Gastroesophageal sphincter (tissue), 4 donors: ENCODE results near the gene RAB1B. TPM values are rescaled to one million over a fixed set of nuclear protein-coding genes. Genes with fewer than 3 reads are reported as not detected.
"Not testable (repeated sequence)": the region's sequence is repeated elsewhere in the genome, so short reads cannot be mapped to it uniquely, and the experiment has no call there.

ENCODE experiments used
- ATAC-seq: fragments of 150-250 bp; one replicate; pipeline ENCODE4 v1.9.1; 2016; ENCODE audit warnings: mild to moderate bottlenecking, moderate library complexity
- H3K27ac ChIP-seq, 4 donors: fragments of 200-600 bp; sonication (generic) in 3 of 4; 1 replicate in 3 of 4; 2 replicates in 1 of 4; pipeline ENCODE4 v1.5.1; 2016 to 2019
- H3K27me3 ChIP-seq: fragments of 200-600 bp; sonication (generic); one replicate; pipeline ENCODE4 v1.5.1; 2019
- H3K36me3 ChIP-seq, 2 donors: fragments of 200-600 bp; sonication (generic); one replicate each; pipeline ENCODE4 v1.5.1; 2019; ENCODE audit warnings: control low read depth in 1 of 2
- H3K4me1 ChIP-seq, 3 donors: fragments of 200-600 bp; sonication (generic); 1 replicate in 2 of 3; 2 replicates in 1 of 3; pipeline ENCODE4 v1.5.1; 2016 to 2019; ENCODE audit warnings: control low read depth in 2 of 3
- H3K4me3 ChIP-seq, 2 donors: fragments of 200-600 bp; sonication (generic); one replicate each; pipeline ENCODE4 v1.5.1; 2019; ENCODE audit warnings: mild to moderate bottlenecking in 1 of 2, moderate library complexity in 1 of 2
- H3K9me3 ChIP-seq, 3 donors: fragments of 200-600 bp; sonication (generic); one replicate each; pipeline ENCODE4 v1.5.1; 2017 to 2019; ENCODE audit warnings: control low read depth in 2 of 3
- CTCF ChIP-seq, 4 experiments: fragments of 200-600 bp in 2 of 4; fragments of 450-650 bp in 2 of 4; sonication (generic) in 1 of 4; IDR thresholded peaks; one replicate each; pipeline ENCODE4 v1.5.1; 2017 to 2019; ENCODE audit warnings: antibody characterized with exemption in 4 of 4, mild to moderate bottlenecking in 2 of 4, moderate library complexity in 2 of 4
- EP300 ChIP-seq: sonication (generic); formaldehyde crosslinking; IDR thresholded peaks from one replicate; pipeline ENCODE4 v1.6.1; 2017; ENCODE audit warnings: antibody characterized with exemption, mild to moderate bottlenecking
- POLR2A ChIP-seq, 2 donors: fragments of 450-650 bp; IDR thresholded peaks; one replicate each; pipeline ENCODE4 v1.6.1; 2017; ENCODE audit warnings: antibody characterized with exemption in 2 of 2, mild to moderate bottlenecking in 2 of 2, moderate library complexity in 1 of 2
- POLR2AphosphoS5 ChIP-seq: sonication (generic); formaldehyde crosslinking; IDR thresholded peaks from one replicate; pipeline ENCODE4 v1.6.1; 2017; ENCODE audit warnings: antibody characterized with exemption
- WGBS, 2 donors: methylation state at CpG; one replicate each; pipeline ENCODE4 v1.1.5; 2018; ENCODE audit warnings: low coverage in 1 of 2; 5-methylcytosine and 5-hydroxymethylcytosine counted together
- total RNA-seq, 4 donors: library from RNA; depleted of rRNA; stranded (reverse); fragments of >200 nt; gene quantifications; one replicate each; pipeline ENCODE4 v1.1.0, GENCODE V29; 2016

RAB1B gene
- total RNA-seq, 4 donors from 2014 or later, result 99.3 to 162 (median 115) TPM

- Histone ChIP-seq H3K4me3 (peak overlapping the region in 1 of 2 donors; percentile 55), H3K4me1 (peaks cover 0 to 70% (median 28%) of the 10 kb centered on the region in 3 donors), H3K36me3 (no peaks in the 10 kb centered on the region), H3K27ac (peak overlapping the region; percentile 8 to 96 (median 92)), H3K9me3 (no peaks in the 10 kb centered on the region), H3K27me3 (peaks cover 10% of the 10 kb centered on the region)
- no peak for TF ChIP-seq EP300
- peak; percentile 43 for TF ChIP-seq POLR2AphosphoS5
- no peak for TF ChIP-seq POLR2A (IDR thresholded peaks at IDR 0.05)
- WGBS, 2 donors, result 35 to 46% methylated on average over 3 to 11 of the region's 16 CpGs
- peak; percentile 48 for ATAC-seq
These were observed 49.5 kb downstream of the RAB1B start for GRCh38 chr11:66317723-66318599.

- Histone ChIP-seq H3K9me3 (no peaks in the 10 kb centered on the region), H3K27ac (peak overlapping the region in 3 of 4 donors; percentile 91 to 96 (median 92)), H3K4me3 (no peak overlapping the region), H3K4me1 (peaks cover 0 to 64% (median 22%) of the 10 kb centered on the region in 3 donors), H3K36me3 (no peaks in the 10 kb centered on the region), H3K27me3 (peaks cover 10% of the 10 kb centered on the region)
- WGBS, 2 donors, result 59 to 79% methylated on average over 2 to 3 of the region's 3 CpGs
- no peak for ATAC-seq
- no peak for TF ChIP-seq EP300
- TF ChIP-seq POLR2A (IDR thresholded peaks at IDR 0.05), result no peak
- TF ChIP-seq CTCF (IDR thresholded peaks at IDR 0.05), result no peak
- no peak for TF ChIP-seq POLR2AphosphoS5
These were observed 50.1 kb downstream of the RAB1B start for GRCh38 chr11:66318600-66318970.

- H3K27ac ChIP-seq, H3K36me3 ChIP-seq, H3K9me3 ChIP-seq, ATAC-seq, H3K27me3 ChIP-seq, H3K4me3 ChIP-seq: not testable (repeated sequence)
- H3K4me1 ChIP-seq, result peaks cover 0 to 47% (median 22%) of the 10 kb centered on the region in 3 donors
- 100% methylated on average over 2 of the region's 2 CpGs; no CpG with 5 or more reads in 1 of the 2 donors for WGBS, 2 donors
These were observed 51.9 kb downstream of the RAB1B start for GRCh38 chr11:66320289-66320688.

GRCh38 chr11:66320748-66321147, 52.3 kb downstream of the RAB1B start:
- not testable (repeated sequence) for H3K27ac ChIP-seq, ATAC-seq, H3K9me3 ChIP-seq, H3K27me3 ChIP-seq, H3K4me3 ChIP-seq, H3K36me3 ChIP-seq
- WGBS, 2 donors, result 81 to 93% methylated on average over 2 to 4 of the region's 6 CpGs
- H3K4me1 ChIP-seq, result peaks cover 0 to 44% (median 24%) of the 10 kb centered on the region in 3 donors

DNA sequence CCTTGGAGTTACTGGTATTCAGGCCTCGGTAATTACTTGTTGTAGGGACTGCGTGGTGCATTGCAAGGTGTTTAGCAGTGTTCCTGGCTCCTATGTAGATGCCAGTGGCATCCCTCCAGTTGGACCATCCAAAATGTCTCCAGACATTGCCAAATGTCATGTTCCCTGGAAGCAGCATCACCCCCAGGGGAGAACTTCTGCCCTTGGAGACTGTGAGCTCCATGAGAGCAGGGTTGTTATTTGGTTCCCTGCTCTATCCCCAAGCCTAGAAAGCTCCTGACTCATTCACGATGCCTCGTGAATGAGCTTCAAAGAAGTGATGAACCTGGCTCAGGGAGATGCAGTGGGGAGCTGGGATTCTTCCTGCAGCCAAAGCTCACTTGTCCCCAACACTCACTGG, 53.2 kb downstream of the RAB1B start:
- no peak for TF ChIP-seq POLR2A (IDR thresholded peaks at IDR 0.05)
- TF ChIP-seq CTCF (IDR thresholded peaks at IDR 0.05), result no peak
- Histone ChIP-seq H3K9me3 (no peaks in the 10 kb centered on the region), H3K36me3 (no peaks in the 10 kb centered on the region), H3K4me1 (peaks cover 0 to 44% (median 31%) of the 10 kb centered on the region in 3 donors), H3K4me3 (no peak overlapping the region), H3K27me3 (peaks cover 5% of the 10 kb centered on the region), H3K27ac (peak overlapping the region in 3 of 4 donors; percentile 24 to 58 (median 31))
- ATAC-seq, result no peak
- 80% methylated on average over 2 of the region's 4 CpGs; no CpG with 5 or more reads in 1 of the 2 donors for WGBS, 2 donors

DNA sequence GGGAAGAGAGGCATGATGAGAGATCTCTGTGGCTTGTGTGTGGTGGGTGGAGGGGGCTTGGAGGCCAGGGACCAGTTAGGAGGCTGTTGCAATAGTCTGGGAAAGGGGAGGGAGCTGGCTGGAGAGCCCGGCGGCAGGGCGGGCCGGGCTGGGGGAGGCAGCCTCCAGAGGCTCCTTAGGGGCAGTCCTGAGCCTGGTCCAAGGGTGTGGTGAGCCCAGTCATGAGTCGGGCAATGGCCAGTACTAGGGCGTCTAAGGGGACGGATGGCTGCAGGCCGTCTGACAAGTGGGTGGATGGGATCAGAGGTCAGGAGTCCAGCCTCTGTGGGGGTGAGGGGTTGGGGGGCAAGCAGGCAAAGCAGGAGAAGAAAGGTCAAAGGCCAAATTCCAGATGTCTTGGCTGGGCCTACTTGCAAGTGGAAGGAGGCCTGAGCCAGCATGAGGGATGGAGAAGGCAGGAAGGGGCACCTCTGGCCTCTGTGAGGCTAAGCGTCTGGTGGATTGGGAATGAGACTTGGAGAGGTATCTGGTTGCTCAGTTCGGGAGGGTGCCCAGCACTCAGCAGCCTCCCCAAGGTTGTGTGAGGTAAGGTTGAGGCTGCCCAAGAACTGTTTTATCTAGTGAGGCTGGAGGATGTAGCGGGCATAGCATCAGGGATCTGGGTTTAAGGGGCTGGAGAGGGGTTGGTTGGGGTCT, 54.4 kb downstream of the RAB1B start:
- H3K36me3 ChIP-seq, result no peaks in the 10 kb centered on the region
- H3K4me3 ChIP-seq, result no peak overlapping the region
- peak overlapping the region in 2 of 4 donors; percentile 43 to 58 for H3K27ac ChIP-seq
- TF ChIP-seq EP300 (no peak), POLR2A (IDR thresholded peaks at IDR 0.05) (no peak), CTCF (IDR thresholded peaks at IDR 0.05) (no peak), POLR2AphosphoS5 (no peak)
- H3K9me3 ChIP-seq, result no peaks in the 10 kb centered on the region
- H3K27me3 ChIP-seq, result no peaks in the 10 kb centered on the region
- peak; percentile 78 for ATAC-seq
- peaks cover 0 to 44% (median 28%) of the 10 kb centered on the region in 3 donors for H3K4me1 ChIP-seq
- WGBS, 2 donors, result 64 to 73% methylated on average over 6 of the region's 11 CpGs
